ENCODE results near the gene STAM2.
"Not testable (repeated sequence)": the region's sequence is repeated elsewhere in the genome, so short reads cannot be mapped to it uniquely, and the experiment has no call there.

Gene STAM2

GRCh38 chr2:152175368-152176112, at the start of gene STAM2:
Gene STAM2 (minus strand): TSS chr2:152175763. CDS start chr2:152175642, 121 bp downstream.
- in situ Hi-C loops (cut with HindIII; ENCODE audit: low sequenced_read_pairs), result no loop called here

- in situ Hi-C loops (cut with HindIII; ENCODE audit: low sequenced_read_pairs), result no loop called here
Observed at GRCh38 chr2:152223977-152224376, 48.4 kb upstream of the STAM2 start.

- in situ Hi-C loops (cut with HindIII; ENCODE audit: low sequenced_read_pairs), result no loop called here
Observed at GRCh38 chr2:152222975-152223637, 47.5 kb upstream of the STAM2 start.

GRCh38 chr2:152221839-152222238, 46.3 kb upstream of the STAM2 start:
- in situ Hi-C loops (cut with HindIII; ENCODE audit: low sequenced_read_pairs), result no loop called here

- in situ Hi-C loops (cut with HindIII; ENCODE audit: low sequenced_read_pairs), result no loop called here
Observed at GRCh38 chr2:152219077-152219828, 43.7 kb upstream of the STAM2 start.

- in situ Hi-C loops (cut with HindIII; ENCODE audit: low sequenced_read_pairs), result no loop called here
Observed at GRCh38 chr2:152201466-152201830, 25.9 kb upstream of the STAM2 start.

GRCh38 chr2:152200565-152201465, 25.3 kb upstream of the STAM2 start:
- in situ Hi-C loops (cut with HindIII; ENCODE audit: low sequenced_read_pairs), result no loop called here

- in situ Hi-C loops (cut with HindIII; ENCODE audit: low sequenced_read_pairs), result no loop called here
Observed at GRCh38 chr2:152200101-152200500, 24.5 kb upstream of the STAM2 start.

- in situ Hi-C loops (cut with HindIII; ENCODE audit: low sequenced_read_pairs), result no loop called here
Observed at GRCh38 chr2:152198499-152198898, 22.9 kb upstream of the STAM2 start.

- in situ Hi-C loops (cut with HindIII; ENCODE audit: low sequenced_read_pairs), result not testable (repeated sequence)
Observed at GRCh38 chr2:152197508-152198284, 22.1 kb upstream of the STAM2 start.

GRCh38 chr2:152189622-152190495, 14.3 kb upstream of the STAM2 start:
- in situ Hi-C loops (cut with HindIII; ENCODE audit: low sequenced_read_pairs), result no loop called here

- in situ Hi-C loops (cut with HindIII; ENCODE audit: low sequenced_read_pairs), result not testable (repeated sequence)
Observed at GRCh38 chr2:152186808-152187207, 11.2 kb upstream of the STAM2 start.

- in situ Hi-C loops (cut with HindIII; ENCODE audit: low sequenced_read_pairs), result no loop called here
Observed at GRCh38 chr2:152186262-152186661, 10.7 kb upstream of the STAM2 start.

GRCh38 chr2:152183401-152184073, 8.0 kb upstream of the STAM2 start:
- in situ Hi-C loops (cut with HindIII; ENCODE audit: low sequenced_read_pairs), result no loop called here

GRCh38 chr2:152177667-152178066, 2.1 kb upstream of the STAM2 start:
- in situ Hi-C loops (cut with HindIII; ENCODE audit: low sequenced_read_pairs), result not testable (repeated sequence)

GRCh38 chr2:152176113-152176714, 651 bp upstream of the STAM2 start:
- in situ Hi-C loops (cut with HindIII; ENCODE audit: low sequenced_read_pairs), result no loop called here

GRCh38 chr2:152175012-152175367, 573 bp downstream of the STAM2 start:
- in situ Hi-C loops (cut with HindIII; ENCODE audit: low sequenced_read_pairs), result no loop called here

GRCh38 chr2:152174574-152174973, 989 bp downstream of the STAM2 start:
- in situ Hi-C loops (cut with HindIII; ENCODE audit: low sequenced_read_pairs), result no loop called here

Measured in DLD1 (cell line).